GM12878 (cell line): ENCODE measurements around the gene TYR. TPM values are rescaled to one million over a fixed set of nuclear protein-coding genes. Genes with fewer than 3 reads are reported as not detected.

Source experiments
- ATAC-seq: fragments of 200-7000 bp; cut with Tn5 transposase; 3 replicates; pipeline ENCODE4 v1.9.1; 2020; ENCODE audit warnings: mild to moderate bottlenecking, moderate library complexity
- BruUV-seq: library from RNA; stranded (reverse); fragments of 400-500 nt; replicated peaks from 2 replicates; lab custom pipeline; 2021; lab: Mats Ljungman, UMichigan
- CTCF ChIA-PET: fragments of 300-600 bp; sonication (Branson Sonifier 250); formaldehyde crosslinking; extraction: SDS; loops from one replicate; lab custom pipeline; 2021; ENCODE audit warnings: inconsistent platforms; lab: Yijun Ruan, JAX
- POLR2A ChIA-PET: fragments of 350-600 bp; formaldehyde crosslinking; extraction: SDS; loops from one replicate; lab custom pipeline; 2021; ENCODE audit warnings: inconsistent platforms; lab: Charles Lee
- RAD21 ChIA-PET: fragments of 300-600 bp; sonication (Branson Sonifier 250); formaldehyde crosslinking; loops from one replicate; lab custom pipeline; 2023; ENCODE audit warnings: antibody characterized with exemption; ENCODE audit not compliant: unreplicated experiment; lab: Charles Lee
- SMC1A ChIA-PET: fragments of 300-600 bp; sonication (Branson Sonifier 250); formaldehyde crosslinking; loops from one replicate; lab custom pipeline; 2023; ENCODE audit not compliant: unreplicated experiment, uncharacterized antibody; lab: Charles Lee
- DNase-seq: peaks from one replicate; pipeline ENCODE4 v3.0.0-alpha.2; 2011; ENCODE audit warnings: low read depth, low spot score
- FAIRE-seq: peaks from 3 replicates; lab custom pipeline; 2011; peaks lifted over from hg19 to GRCh38; lab: Jason Lieb, UNC
- H2AFZ ChIP-seq: 2 replicates; pipeline ENCODE4 v1.6.0; 2011; ENCODE audit warnings: low read depth, low read length, control low read depth; ENCODE audit not compliant: control insufficient read depth
- H3K27ac ChIP-seq: 2 replicates; pipeline ENCODE4 v1.5.1; 2011; ENCODE audit warnings: control low read depth; ENCODE audit not compliant: control insufficient read depth, insufficient read depth
- H3K27me3 ChIP-seq, 2 experiments: replicated peaks in 1 of 2; 2 replicates each; pipeline versions ENCODE4 v1.6.0 to v1.6.1; 2011; ENCODE audit warnings: low read length in 1 of 2; ENCODE audit not compliant: control insufficient read depth in 2 of 2, insufficient read depth in 2 of 2
- H3K36me3 ChIP-seq, 2 experiments: 2 replicates each; pipeline ENCODE4 v1.5.1; 2011; ENCODE audit warnings: low read length in 1 of 2; ENCODE audit not compliant: control insufficient read depth in 2 of 2, insufficient read depth in 2 of 2
- H3K4me1 ChIP-seq: 2 replicates; pipeline ENCODE4 v1.6.1; 2011; ENCODE audit warnings: mild to moderate bottlenecking, low read length, moderate library complexity, mixed read lengths; ENCODE audit not compliant: control insufficient read depth, insufficient read depth
- H3K4me2 ChIP-seq: 2 replicates; pipeline ENCODE4 v1.6.0; 2011; ENCODE audit warnings: control low read depth; ENCODE audit not compliant: control insufficient read depth, insufficient read depth
- H3K4me3 ChIP-seq: fragments of 200-600 bp; sonication (generic); 2 replicates; pipeline ENCODE4 v1.5.1; 2016
- H3K79me2 ChIP-seq: 2 replicates; pipeline ENCODE4 v1.6.0; 2011; ENCODE audit warnings: low read length; ENCODE audit not compliant: control insufficient read depth, insufficient read depth
- H3K9ac ChIP-seq: 2 replicates; pipeline ENCODE4 v1.8.0; 2011; ENCODE audit warnings: low read length, control low read depth, mixed read lengths; ENCODE audit not compliant: control insufficient read depth, insufficient read depth
- H3K9me3 ChIP-seq: replicated peaks from 3 replicates; pipeline ENCODE4 v1.5.1; 2011; ENCODE audit warnings: mild to moderate bottlenecking, low read length; ENCODE audit not compliant: control insufficient read depth, insufficient read depth
- H4K20me1 ChIP-seq: 2 replicates; pipeline ENCODE4 v1.6.0; 2011; ENCODE audit not compliant: control insufficient read depth, insufficient read depth
- CEBPB ChIP-seq, 2 experiments: fragments of 150-350 bp in 1 of 2; IDR thresholded peaks; 2 replicates each; pipeline ENCODE4 v1.6.1; 2012 to 2014; ENCODE audit warnings: low read depth in 2 of 2, low read length in 2 of 2, borderline replicate concordance in 1 of 2, inconsistent platforms in 1 of 2
- CHD1 ChIP-seq: IDR thresholded peaks from 2 replicates; pipeline ENCODE4 v1.6.1; 2012; ENCODE audit warnings: low read depth, low read length, improper control_type of control experiment
- CHD2 ChIP-seq: IDR thresholded peaks from 2 replicates; pipeline ENCODE4 v1.6.1; 2011; ENCODE audit warnings: low read depth, low read length, improper control_type of control experiment, borderline replicate concordance
- KAT2A ChIP-seq: conservative IDR thresholded peaks from 2 replicates; pipeline ENCODE4 v1.6.1; 2011; ENCODE audit warnings: low read depth, low read length; ENCODE audit not compliant: control insufficient read depth
- RB1 ChIP-seq: fragments of 450-650 bp; formaldehyde crosslinking; IDR thresholded peaks from 2 replicates; pipeline ENCODE4 v1.6.1; 2017; ENCODE audit warnings: mild to moderate bottlenecking, borderline replicate concordance
- WGBS: methylation state at CpG from one replicate; pipeline ENCODE4 v1.1.6; 2016; ENCODE audit warnings: low lambda C conversion rate; ENCODE audit not compliant: insufficient replicate concordance, insufficient coverage; ENCODE audit errors: missing lambda C conversion rate; 5-methylcytosine and 5-hydroxymethylcytosine counted together
- in situ Hi-C: fragments of 300-500 bp; cut with MboI; formaldehyde crosslinking; loops from 9 replicates; pipeline ENCODE4 v1.14.3; 2018; ENCODE audit warnings: mixed read lengths
- intact Hi-C: fragments of 100-400 bp; cut with micrococcal nuclease; formaldehyde crosslinking; loops from one replicate; pipeline ENCODE4 v1.14.2; 2022; ENCODE audit not compliant: unreplicated experiment
- polyA plus RNA-seq, 11 experiments: library from polyadenylated mRNA; depleted of rRNA in 4 of 11; unstranded in 6 of 11; stranded (reverse) in 5 of 11; fragments of >200 nt; fragmentation: Nextera tagmentation in 4 of 11; fragmentation: Illumina TruSeq in 1 of 11; extraction: Ambion mirVana in 4 of 11; extraction: Trizol in 1 of 11; gene quantifications; 1 replicate in 1 of 11; 2 replicates in 10 of 11; pipeline versions ENCODE4 v1.2.1 to v1.2.3, GENCODE V29; 2011 to 2016; ENCODE audit warnings: inconsistent platforms in 2 of 11, missing spikeins in 2 of 11, low read depth in 1 of 11
- total RNA-seq, 4 experiments: library from RNA; depleted of rRNA in 3 of 4; stranded (reverse); fragments of >200 nt in 3 of 4; fragmentation: Illumina TruSeq in 1 of 4; extraction: Trizol in 1 of 4; gene quantifications; 2 replicates each; pipeline versions ENCODE4 v1.2.1 to v1.2.3, GENCODE V29; 2013 to 2021
- TF ChIP-seq, protein P1 (sequence below): fragments of 450-650 bp; conservative IDR thresholded peaks from 2 replicates; pipeline ENCODE4 v1.6.1; 2017; ENCODE audit warnings: mild to moderate bottlenecking, moderate library complexity

The TYR gene
- total and polyA plus RNA-seq, 10 of the 15 experiments (the other 5 are each of a cell fraction or from before 2014, with no cell fraction given): not detected

DNA sequence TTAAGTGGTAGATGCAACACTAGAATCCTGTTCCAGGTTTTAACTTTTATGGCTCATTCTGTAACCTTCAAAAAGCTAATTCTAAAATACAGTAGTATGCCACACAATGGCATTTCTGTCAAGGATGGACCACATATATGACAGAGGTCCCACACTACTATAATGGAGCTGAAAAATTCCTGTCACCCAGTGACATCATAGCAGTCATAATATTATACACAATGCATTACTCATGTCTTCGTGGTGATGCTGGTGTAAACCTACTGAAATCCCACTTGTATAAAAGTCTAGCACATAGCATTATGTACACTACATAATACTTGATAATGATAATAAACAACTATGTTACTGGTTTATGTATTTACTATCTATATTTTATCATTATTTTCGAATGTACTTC, 12.1 kb downstream of the TYR start:
- no peaks in the 10 kb centered on the region for H3K36me3 ChIP-seq
- TF ChIP-seq CHD2 (no peak), CHD1 (no peak)
- TF ChIP-seq, all 136 proteins: peak for 0
- Histone ChIP-seq H3K4me3 (no peak overlapping the region), H3K9ac (no peak overlapping the region), H3K9me3 (no peaks in the 10 kb centered on the region), H3K4me1 (no peaks in the 10 kb centered on the region), H2AFZ (no peak overlapping the region), H3K79me2 (no peaks in the 10 kb centered on the region), H3K27ac (no peak overlapping the region), H3K27me3 (no peaks in the 10 kb centered on the region), H4K20me1 (no peaks in the 10 kb centered on the region), H3K4me2 (no peak overlapping the region)
- in situ Hi-C loops (no loop called here), intact Hi-C loops (no loop called here)
- DNase-seq (no peak), FAIRE-seq (no peak), ATAC-seq (no peak)
- SMC1A ChIA-PET: no interaction called here
- RAD21 ChIA-PET: no interaction called here
- CTCF ChIA-PET: interaction anchor here (0.9 kb wide), 1 partner anchor 8 kb away, joined by 3 read pairs; no protein-coding TSS in a partner anchor
- POLR2A ChIA-PET: no interaction called here
- 0% methylated on average over 2 of the region's 2 CpGs for WGBS
- no TSS peak for BruUV-seq

DNA sequence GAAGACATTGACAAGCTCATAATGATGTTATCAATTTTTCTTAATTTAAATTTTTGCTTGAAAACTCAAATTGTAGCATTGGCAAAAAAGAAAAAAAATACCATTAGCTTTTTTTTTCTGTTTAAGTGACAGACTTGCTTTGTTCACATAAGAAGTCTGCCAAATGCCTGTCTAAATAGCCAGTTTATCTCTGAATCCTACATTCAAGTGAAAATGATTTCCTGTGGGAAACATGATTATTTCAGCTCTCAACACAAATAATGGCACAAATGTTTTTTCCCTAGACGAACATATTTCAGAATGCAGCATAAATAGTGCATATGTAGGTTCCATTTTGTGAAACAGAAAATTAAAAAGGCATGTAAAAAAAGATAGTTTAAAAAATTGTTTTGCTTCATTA, 23.5 kb downstream of the TYR start:
- no peaks in the 10 kb centered on the region for H3K36me3 ChIP-seq
- H3K9ac ChIP-seq: no peak overlapping the region
- no peaks in the 10 kb centered on the region for H3K9me3 ChIP-seq
- 0% methylated on average over 1 of the region's 1 CpG for WGBS
- H3K4me1 ChIP-seq: no peaks in the 10 kb centered on the region
- H3K4me2 ChIP-seq: no peak overlapping the region
- FAIRE-seq (no peak), ATAC-seq (no peak), DNase-seq (no peak)
- RAD21 ChIA-PET: interaction anchor here (0.7 kb wide), 1 partner anchor 314 kb away, joined by 3 read pairs; no protein-coding TSS in a partner anchor
- intact Hi-C loops (no loop called here), in situ Hi-C loops (no loop called here)
- no peaks in the 10 kb centered on the region for H4K20me1 ChIP-seq
- SMC1A ChIA-PET: no interaction called here
- no peak overlapping the region for H3K4me3 ChIP-seq
- H3K79me2 ChIP-seq: no peaks in the 10 kb centered on the region
- TF ChIP-seq, protein P1, sequence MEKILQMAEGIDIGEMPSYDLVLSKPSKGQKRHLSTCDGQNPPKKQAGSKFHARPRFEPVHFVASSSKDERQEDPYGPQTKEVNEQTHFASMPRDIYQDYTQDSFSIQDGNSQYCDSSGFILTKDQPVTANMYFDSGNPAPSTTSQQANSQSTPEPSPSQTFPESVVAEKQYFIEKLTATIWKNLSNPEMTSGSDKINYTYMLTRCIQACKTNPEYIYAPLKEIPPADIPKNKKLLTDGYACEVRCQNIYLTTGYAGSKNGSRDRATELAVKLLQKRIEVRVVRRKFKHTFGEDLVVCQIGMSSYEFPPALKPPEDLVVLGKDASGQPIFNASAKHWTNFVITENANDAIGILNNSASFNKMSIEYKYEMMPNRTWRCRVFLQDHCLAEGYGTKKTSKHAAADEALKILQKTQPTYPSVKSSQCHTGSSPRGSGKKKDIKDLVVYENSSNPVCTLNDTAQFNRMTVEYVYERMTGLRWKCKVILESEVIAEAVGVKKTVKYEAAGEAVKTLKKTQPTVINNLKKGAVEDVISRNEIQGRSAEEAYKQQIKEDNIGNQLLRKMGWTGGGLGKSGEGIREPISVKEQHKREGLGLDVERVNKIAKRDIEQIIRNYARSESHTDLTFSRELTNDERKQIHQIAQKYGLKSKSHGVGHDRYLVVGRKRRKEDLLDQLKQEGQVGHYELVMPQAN: no peak
- TF ChIP-seq CEBPB (IDR thresholded peaks at IDR 0.05; ENCODE audit: borderline replicate concordance in 1 of 2, low read depth in 2 of 2, low read length in 2 of 2): no peak
- no peak for TF ChIP-seq RB1
- TF ChIP-seq KAT2A: no peak
- POLR2A ChIA-PET: no interaction called here
- CTCF ChIA-PET: no interaction called here
- H2AFZ ChIP-seq: no peak overlapping the region
- BruUV-seq: no TSS peak
- no peaks in the 10 kb centered on the region for H3K27me3 ChIP-seq
- H3K27ac ChIP-seq: no peak overlapping the region
